Endothelial cell of umbilical vein (primary cell): ENCODE data around the gene VSIR. TPM values are rescaled to one million over a fixed set of nuclear protein-coding genes. Genes with fewer than 3 reads are reported as not detected.

Experiments used
- BruUV-seq: library from RNA; stranded (reverse); fragments of 400-500 nt; replicated peaks from 2 replicates; lab custom pipeline; 2021; lab: Mats Ljungman, UMichigan
- CTCF ChIA-PET: fragments of 300-600, 350-600 bp; sonication (Branson Sonifier 250); formaldehyde crosslinking; loops from one replicate; lab custom pipeline; 2021; ENCODE audit warnings: antibody characterized with exemption, inconsistent platforms; lab: Charles Lee
- POLR2A ChIA-PET: fragments of 300-600, 350-600 bp; sonication (Branson Sonifier 250); formaldehyde crosslinking; loops from one replicate; lab custom pipeline; 2021; ENCODE audit warnings: antibody characterized with exemption, inconsistent platforms; lab: Charles Lee
- DNase-seq: peaks from one replicate; pipeline ENCODE4 v3.0.0-alpha.2; 2011; ENCODE audit warnings: low read depth, low spot score
- FAIRE-seq: peaks from 2 replicates; lab custom pipeline; 2011; peaks lifted over from hg19 to GRCh38; lab: Jason Lieb, UNC
- H2AFZ ChIP-seq: 2 replicates; pipeline ENCODE4 v1.6.0; 2012; ENCODE audit warnings: low read depth, low read length, control low read depth, inconsistent platforms
- H3K27ac ChIP-seq: 2 replicates; pipeline ENCODE4 v1.5.1; 2011; ENCODE audit warnings: low read depth, mild to moderate bottlenecking, control low read depth, low read length, moderate library complexity; ENCODE audit not compliant: insufficient read depth
- H3K27me3 ChIP-seq, 2 experiments: 2 replicates each; pipeline versions ENCODE4 v1.6.0 to v1.6.1; 2011; ENCODE audit warnings: low read length in 2 of 2, mixed read lengths in 1 of 2; ENCODE audit not compliant: control insufficient read depth in 2 of 2, insufficient read depth in 2 of 2
- H3K36me3 ChIP-seq, 2 experiments: 2 replicates in 1 of 2; 3 replicates in 1 of 2; pipeline ENCODE4 v1.5.1; 2011; ENCODE audit warnings: low read length in 2 of 2, mild to moderate bottlenecking in 1 of 2, moderate library complexity in 1 of 2; ENCODE audit not compliant: control insufficient read depth in 2 of 2, insufficient read depth in 2 of 2; ENCODE audit errors: extremely low read depth in 1 of 2
- H3K4me1 ChIP-seq: 3 replicates; pipeline ENCODE4 v1.5.1; 2011; ENCODE audit warnings: mild to moderate bottlenecking, low read length; ENCODE audit not compliant: control insufficient read depth, insufficient read depth; ENCODE audit errors: extremely low read depth
- H3K4me2 ChIP-seq: 2 replicates; pipeline ENCODE4 v1.6.1; 2011; ENCODE audit warnings: low read length, control low read depth, mixed read lengths; ENCODE audit not compliant: insufficient read depth
- H3K4me3 ChIP-seq, 3 experiments: fragments of 200-600 bp in 1 of 3; sonication (generic), shearing (Covaris generic) in 1 of 3; replicated peaks in 1 of 3; 2 replicates each; pipeline ENCODE4 v1.5.1; 2011 to 2016; ENCODE audit warnings: control low read depth in 3 of 3, low read length in 3 of 3, mild to moderate bottlenecking in 2 of 3, inconsistent platforms in 1 of 3, low read depth in 1 of 3, moderate library complexity in 1 of 3; ENCODE audit not compliant: insufficient read depth in 1 of 3
- H3K79me2 ChIP-seq: 2 replicates; pipeline ENCODE4 v1.6.0; 2012; ENCODE audit warnings: low read length, inconsistent platforms; ENCODE audit not compliant: control insufficient read depth, insufficient read depth
- H3K9ac ChIP-seq: replicated peaks from 2 replicates; pipeline ENCODE3; 2011; ENCODE audit warnings: low read length, control low read depth; ENCODE audit not compliant: insufficient read depth; ENCODE audit errors: extremely low read depth
- H3K9me1 ChIP-seq: replicated peaks from 3 replicates; pipeline ENCODE4 v1.6.0; 2011; ENCODE audit warnings: mild to moderate bottlenecking, low read length; ENCODE audit not compliant: control insufficient read depth, insufficient read depth; ENCODE audit errors: extremely low read depth
- H3K9me3 ChIP-seq: replicated peaks from 2 replicates; pipeline ENCODE4 v1.5.1; 2012; ENCODE audit warnings: low read length, inconsistent platforms; ENCODE audit not compliant: control insufficient read depth, insufficient read depth
- H4K20me1 ChIP-seq: replicated peaks from 2 replicates; pipeline ENCODE3; 2011; ENCODE audit warnings: mild to moderate bottlenecking, low read length; ENCODE audit not compliant: control insufficient read depth, insufficient read depth; ENCODE audit errors: extremely low read depth
- CTCF ChIP-seq, 2 donors: IDR thresholded peaks; 1 replicate in 1 of 2; 2 replicates in 1 of 2; pipeline ENCODE4 v1.5.1; 2011; ENCODE audit warnings: low read length in 2 of 2, mild to moderate bottlenecking in 2 of 2, moderate library complexity in 2 of 2, control low read depth in 1 of 2, inconsistent platforms in 1 of 2, low read depth in 1 of 2; ENCODE audit not compliant: insufficient read depth in 1 of 2; ENCODE audit errors: extremely low read depth in 1 of 2
- EZH2 ChIP-seq: IDR thresholded peaks from 2 replicates; pipeline ENCODE4 v1.6.1; 2012; ENCODE audit warnings: borderline replicate concordance, low read depth, mild to moderate bottlenecking, moderate library complexity, low read length, inconsistent platforms; ENCODE audit not compliant: severe bottlenecking
- FOS ChIP-seq: IDR thresholded peaks from 2 replicates; pipeline ENCODE4 v1.6.1; 2011; ENCODE audit warnings: mild to moderate bottlenecking, low read length, moderate library complexity, borderline replicate concordance; ENCODE audit not compliant: insufficient read depth
- GATA2 ChIP-seq: IDR thresholded peaks from 2 replicates; pipeline ENCODE4 v1.7.0; 2011; ENCODE audit warnings: low read depth, mild to moderate bottlenecking, moderate library complexity, mixed read lengths, low read length; ENCODE audit not compliant: insufficient read length, insufficient read depth
- JUN ChIP-seq: IDR thresholded peaks from 2 replicates; pipeline ENCODE4 v1.6.1; 2011; ENCODE audit warnings: borderline replicate concordance, low read depth; ENCODE audit not compliant: insufficient read length, insufficient read depth
- MAX ChIP-seq: IDR thresholded peaks from 2 replicates; pipeline ENCODE4 v1.6.1; 2011; ENCODE audit not compliant: insufficient read depth, insufficient read length
- MYC ChIP-seq: IDR thresholded peaks from one replicate; pipeline ENCODE4 v1.6.1; 2011; ENCODE audit warnings: mild to moderate bottlenecking, low read depth, low read length
- POLR2A ChIP-seq: IDR thresholded peaks from 2 replicates; pipeline ENCODE4 v1.6.1; 2012; ENCODE audit warnings: low read depth, mild to moderate bottlenecking, control low read depth, low read length
- POLR2AphosphoS5 ChIP-seq: IDR thresholded peaks from 2 replicates; pipeline ENCODE4 v1.6.1; 2012; ENCODE audit warnings: low read depth, mild to moderate bottlenecking, control low read depth, low read length, moderate library complexity; ENCODE audit not compliant: insufficient read depth
- dilution Hi-C: fragments of 300-500 bp; cut with MboI; formaldehyde crosslinking; loops from one replicate; pipeline ENCODE4 v1.15.0; 2019; ENCODE audit warnings: low sequenced_read_pairs; ENCODE audit not compliant: extremely low pct_ligation_motif_present
- intact Hi-C: fragments of 100-400 bp; cut with micrococcal nuclease; formaldehyde crosslinking; loops from one replicate; pipeline ENCODE4 v1.10.0; 2022
- polyA plus RNA-seq, 4 experiments: library from polyadenylated mRNA; depleted of rRNA in 3 of 4; stranded (reverse) in 3 of 4; unstranded in 1 of 4; fragments of >200 nt; gene quantifications; 2 replicates each; pipeline versions ENCODE4 v1.2.1 to v1.2.3, GENCODE V29; 2011 to 2012; ENCODE audit warnings: missing spikeins in 1 of 4
- total RNA-seq: library from RNA; stranded (reverse); gene quantifications from 2 replicates; pipeline ENCODE4 v1.2.3, GENCODE V29; 2021

Gene VSIR
- total and polyA plus RNA-seq, 2 donors (not counting 3 experiments of a cell fraction or from before 2014, with no cell fraction given) = 4.9 to 6.3 TPM

GRCh38 chr10:71724539-71724938, 48.8 kb downstream of the VSIR start:
- POLR2A ChIA-PET = no interaction called here
- no TSS peak for BruUV-seq
- no peaks in the 10 kb centered on the region for H4K20me1 ChIP-seq
- intact Hi-C loops (loop anchor here (2.0 to 10.0 kb wide), 2 partner anchors 42 to 170 kb away; no protein-coding TSS in a partner anchor), dilution Hi-C loops (no loop called here)
- peaks cover 0 to 2% of the 10 kb centered on the region in 2 experiments for H3K27me3 ChIP-seq
- no peak overlapping the region for H3K9ac ChIP-seq
- peaks cover 3% of the 10 kb centered on the region for H3K4me1 ChIP-seq
- DNase-seq (no peak), FAIRE-seq (no peak)
- H3K4me2 ChIP-seq = no peak overlapping the region
- H3K4me3 ChIP-seq = no peak overlapping the region
- H2AFZ ChIP-seq = no peak overlapping the region
- H3K36me3 ChIP-seq = no peaks in the 10 kb centered on the region
- no peak overlapping the region for H3K27ac ChIP-seq
- no peaks in the 10 kb centered on the region for H3K79me2 ChIP-seq
- no peaks in the 10 kb centered on the region for H3K9me3 ChIP-seq
- H3K9me1 ChIP-seq = no peaks in the 10 kb centered on the region
- TF ChIP-seq CTCF (IDR thresholded peaks at IDR 0.05; ENCODE audit: extremely low read depth in 1 of 2, insufficient read depth in 1 of 2, low read depth in 1 of 2, low read length in 2 of 2) (no peak), POLR2A (no peak), GATA2 (no peak), FOS (no peak), POLR2AphosphoS5 (no peak), JUN (no peak), MAX (no peak), MYC (no peak), EZH2 (no peak)
- CTCF ChIA-PET = interaction anchor here (0.7 to 2.5 kb wide), 3 partner anchors 49 to 88 kb away, joined by 3 to 15 read pairs (median 4); partner anchors contain the start of gene VSIR
